ENCODE results near the gene PDP2. TPM values are rescaled to one million over a fixed set of nuclear protein-coding genes. Genes with fewer than 3 reads are reported as not detected.

Gene PDP2
- total RNA-seq, 1 experiment from 2014 or later = 27.2 TPM

DNA sequence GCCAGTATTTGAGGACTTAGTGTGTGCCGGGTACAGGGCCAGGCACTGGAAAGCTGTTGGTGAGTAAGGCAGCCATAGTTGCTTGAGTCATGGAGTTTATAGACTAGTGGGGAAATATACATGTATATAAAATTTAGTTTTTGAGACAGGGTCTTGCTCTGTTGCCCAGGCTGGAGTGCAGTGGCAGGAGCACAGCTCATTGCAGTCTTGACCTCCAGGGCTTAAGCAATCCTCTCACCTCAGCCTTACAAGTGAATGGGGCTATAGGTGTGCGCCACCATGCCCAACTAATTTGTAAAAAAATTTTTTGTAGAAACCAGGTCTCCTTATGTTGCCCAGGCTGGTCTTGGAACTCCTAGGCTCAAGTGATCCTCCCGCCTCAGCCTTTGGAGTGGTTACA lies 2.4 kb downstream of the PDP2 start:
- DNase-seq = no peak
- Mint-ChIP-seq H3K4me1 (ENCODE audit: low read depth, unreplicated experiment) (peaks cover 19% of the 10 kb centered on the region), H3K27me3 (ENCODE audit: unreplicated experiment) (no peaks in the 10 kb centered on the region), H3K4me3 (ENCODE audit: low read depth, unreplicated experiment) (no peak overlapping the region), H3K9me3 (ENCODE audit: low read depth, unreplicated experiment) (no peaks in the 10 kb centered on the region), H3K27ac (ENCODE audit: unreplicated experiment) (no peak overlapping the region), H3K36me3 (ENCODE audit: insufficient read depth, unreplicated experiment) (peaks cover 35% of the 10 kb centered on the region)
- no TSS peak for BruUV-seq (replicated peaks)
- intact Hi-C loops (cut with micrococcal nuclease; ENCODE audit: unreplicated experiment) = no loop called here
- TF ChIP-seq, protein P1, sequence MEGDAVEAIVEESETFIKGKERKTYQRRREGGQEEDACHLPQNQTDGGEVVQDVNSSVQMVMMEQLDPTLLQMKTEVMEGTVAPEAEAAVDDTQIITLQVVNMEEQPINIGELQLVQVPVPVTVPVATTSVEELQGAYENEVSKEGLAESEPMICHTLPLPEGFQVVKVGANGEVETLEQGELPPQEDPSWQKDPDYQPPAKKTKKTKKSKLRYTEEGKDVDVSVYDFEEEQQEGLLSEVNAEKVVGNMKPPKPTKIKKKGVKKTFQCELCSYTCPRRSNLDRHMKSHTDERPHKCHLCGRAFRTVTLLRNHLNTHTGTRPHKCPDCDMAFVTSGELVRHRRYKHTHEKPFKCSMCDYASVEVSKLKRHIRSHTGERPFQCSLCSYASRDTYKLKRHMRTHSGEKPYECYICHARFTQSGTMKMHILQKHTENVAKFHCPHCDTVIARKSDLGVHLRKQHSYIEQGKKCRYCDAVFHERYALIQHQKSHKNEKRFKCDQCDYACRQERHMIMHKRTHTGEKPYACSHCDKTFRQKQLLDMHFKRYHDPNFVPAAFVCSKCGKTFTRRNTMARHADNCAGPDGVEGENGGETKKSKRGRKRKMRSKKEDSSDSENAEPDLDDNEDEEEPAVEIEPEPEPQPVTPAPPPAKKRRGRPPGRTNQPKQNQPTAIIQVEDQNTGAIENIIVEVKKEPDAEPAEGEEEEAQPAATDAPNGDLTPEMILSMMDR (IDR thresholded peaks at IDR 0.05; ENCODE audit: unreplicated experiment) = no peak
- CTCF ChIA-PET = no interaction called here

DNA sequence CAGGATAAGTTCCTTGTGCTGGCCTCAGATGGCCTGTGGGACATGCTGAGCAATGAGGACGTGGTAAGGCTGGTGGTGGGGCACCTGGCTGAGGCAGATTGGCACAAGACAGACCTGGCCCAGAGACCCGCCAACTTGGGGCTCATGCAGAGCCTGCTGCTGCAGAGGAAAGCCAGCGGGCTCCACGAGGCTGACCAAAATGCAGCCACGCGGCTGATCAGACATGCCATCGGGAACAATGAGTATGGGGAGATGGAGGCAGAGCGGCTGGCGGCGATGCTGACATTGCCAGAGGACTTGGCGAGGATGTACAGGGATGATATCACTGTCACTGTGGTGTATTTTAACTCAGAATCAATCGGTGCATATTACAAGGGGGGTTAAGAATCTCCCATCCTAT lies 5.2 kb downstream of the PDP2 start:
- Mint-ChIP-seq H3K4me3 (ENCODE audit: low read depth, unreplicated experiment) (no peak overlapping the region), H3K36me3 (ENCODE audit: insufficient read depth, unreplicated experiment) (peaks cover 29% of the 10 kb centered on the region), H3K27me3 (ENCODE audit: unreplicated experiment) (no peaks in the 10 kb centered on the region), H3K9me3 (ENCODE audit: low read depth, unreplicated experiment) (no peaks in the 10 kb centered on the region), H3K4me1 (ENCODE audit: low read depth, unreplicated experiment) (peaks cover 7% of the 10 kb centered on the region), H3K27ac (ENCODE audit: unreplicated experiment) (no peak overlapping the region)
- no TSS peak for BruUV-seq (replicated peaks)
- DNase-seq = no peak
- CTCF ChIA-PET = no interaction called here
- TF ChIP-seq, protein P1 (IDR thresholded peaks at IDR 0.05; ENCODE audit: unreplicated experiment) = no peak
- intact Hi-C loops (cut with micrococcal nuclease; ENCODE audit: unreplicated experiment) = no loop called here

DNA sequence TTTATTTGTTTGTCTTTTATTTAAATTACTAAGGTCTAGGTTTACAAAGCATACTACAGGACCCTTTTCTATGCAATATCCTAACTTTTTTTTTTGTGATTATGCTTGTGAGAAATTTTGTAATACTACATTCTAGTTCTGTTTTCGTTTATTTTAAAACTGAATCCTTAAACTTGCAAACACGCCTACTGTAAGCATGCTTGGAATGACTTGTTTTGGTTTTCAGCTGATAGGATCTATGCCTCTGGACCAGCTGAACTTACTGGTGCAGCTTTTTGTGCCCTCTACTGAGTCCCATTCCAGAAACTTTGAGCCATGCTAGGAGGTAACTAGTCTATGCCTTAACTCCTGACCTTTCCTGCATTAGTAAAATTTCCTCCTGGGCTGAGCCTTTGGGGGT lies 6.0 kb downstream of the PDP2 start:
- no TSS peak for BruUV-seq (replicated peaks)
- intact Hi-C loops (cut with micrococcal nuclease; ENCODE audit: unreplicated experiment) = no loop called here

DNA sequence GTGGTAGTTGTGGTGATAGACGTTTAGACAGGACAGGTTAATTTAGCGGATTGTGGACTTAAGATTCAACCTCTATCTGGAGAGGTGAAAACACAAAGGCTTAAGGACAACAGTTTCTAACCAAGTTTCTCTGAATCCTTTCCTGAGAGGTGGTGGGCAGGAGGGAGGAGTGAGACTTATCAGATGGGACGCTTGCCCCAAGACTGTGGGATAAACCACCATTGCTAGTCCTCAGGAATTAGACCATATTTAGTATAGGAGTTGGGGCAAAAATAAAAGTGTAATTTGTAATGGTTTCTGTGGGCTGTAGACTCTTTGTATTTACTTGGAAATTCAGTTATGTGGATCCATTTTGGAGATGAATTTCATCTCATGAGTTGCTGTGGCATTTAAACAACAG lies 6.6 kb downstream of the PDP2 start:
- Mint-ChIP-seq H3K4me1 (ENCODE audit: low read depth, unreplicated experiment) (peaks cover 7% of the 10 kb centered on the region), H3K36me3 (ENCODE audit: insufficient read depth, unreplicated experiment) (peaks cover 20% of the 10 kb centered on the region), H3K4me3 (ENCODE audit: low read depth, unreplicated experiment) (no peak overlapping the region), H3K9me3 (ENCODE audit: low read depth, unreplicated experiment) (no peaks in the 10 kb centered on the region), H3K27ac (ENCODE audit: unreplicated experiment) (no peak overlapping the region), H3K27me3 (ENCODE audit: unreplicated experiment) (no peaks in the 10 kb centered on the region)
- no peak for DNase-seq
- TF ChIP-seq, protein P1 (IDR thresholded peaks at IDR 0.05; ENCODE audit: unreplicated experiment) = no peak
- CTCF ChIA-PET = no interaction called here
- no TSS peak for BruUV-seq (replicated peaks)
- intact Hi-C loops (cut with micrococcal nuclease; ENCODE audit: unreplicated experiment) = no loop called here

More for the DNA sequence above, 6.0 kb downstream of the PDP2 start:
- Mint-ChIP-seq H3K4me3 (ENCODE audit: low read depth, unreplicated experiment) (no peak overlapping the region), H3K9me3 (ENCODE audit: low read depth, unreplicated experiment) (no peaks in the 10 kb centered on the region), H3K27me3 (ENCODE audit: unreplicated experiment) (no peaks in the 10 kb centered on the region), H3K36me3 (ENCODE audit: insufficient read depth, unreplicated experiment) (peaks cover 21% of the 10 kb centered on the region), H3K27ac (ENCODE audit: unreplicated experiment) (no peak overlapping the region), H3K4me1 (ENCODE audit: low read depth, unreplicated experiment) (peaks cover 7% of the 10 kb centered on the region)
- no peak for DNase-seq
- CTCF ChIA-PET = interaction anchor here (0.5 kb wide), 1 partner anchor 326 kb away, joined by 3 read pairs; no protein-coding TSS in a partner anchor
- TF ChIP-seq, protein P1 (IDR thresholded peaks at IDR 0.05; ENCODE audit: unreplicated experiment) = no peak

Measured in Calu3 (cell line).